GM19035 (cell line): ENCODE measurements around the gene ALK.

ENCODE experiments used
- ATAC-seq: cut with Tn5 transposase; IDR thresholded peaks from one replicate; pipeline ENCODE4 v1.9.1; 2021; ENCODE audit not compliant: unreplicated experiment

Gene ALK

GRCh38 chr2:29910465-29910864 is 10.9 kb downstream of the ALK start:
- ATAC-seq: no peak

GRCh38 chr2:29902356-29902755 is 19.0 kb downstream of the ALK start:
- ATAC-seq: no peak

GRCh38 chr2:29900971-29901633 is 20.3 kb downstream of the ALK start:
- ATAC-seq: no peak

- no peak for ATAC-seq
Observed at GRCh38 chr2:29898999-29899398, 22.4 kb downstream of the ALK start.

- no peak for ATAC-seq
Observed at GRCh38 chr2:29894822-29895614, 26.4 kb downstream of the ALK start.

GRCh38 chr2:29892585-29893259 is 28.7 kb downstream of the ALK start:
- no peak for ATAC-seq

GRCh38 chr2:29881089-29881730 is 40.2 kb downstream of the ALK start:
- ATAC-seq: no peak

- no peak for ATAC-seq
Observed at GRCh38 chr2:29880084-29880483, 41.3 kb downstream of the ALK start.

- ATAC-seq: no peak
Observed at GRCh38 chr2:29879456-29879855, 41.9 kb downstream of the ALK start.

- ATAC-seq: no peak
Observed at GRCh38 chr2:29878898-29879297, 42.5 kb downstream of the ALK start.

- ATAC-seq: no peak
Observed at GRCh38 chr2:29876374-29876773, 45.0 kb downstream of the ALK start.

GRCh38 chr2:29874745-29875144 is 46.6 kb downstream of the ALK start:
- ATAC-seq: no peak

GRCh38 chr2:29872870-29873269 is 48.5 kb downstream of the ALK start:
- no peak for ATAC-seq

GRCh38 chr2:29871541-29871940 is 49.8 kb downstream of the ALK start:
- no peak for ATAC-seq

- ATAC-seq: no peak
Observed at GRCh38 chr2:29865512-29865911, 55.9 kb downstream of the ALK start.

GRCh38 chr2:29864988-29865387 is 56.4 kb downstream of the ALK start:
- no peak for ATAC-seq

- ATAC-seq: no peak
Observed at GRCh38 chr2:29855924-29856639, 65.3 kb downstream of the ALK start.

- ATAC-seq: no peak
Observed at GRCh38 chr2:29850794-29851193, 70.6 kb downstream of the ALK start.

GRCh38 chr2:29848566-29849310 is 72.6 kb downstream of the ALK start:
- ATAC-seq: no peak

GRCh38 chr2:29847886-29848285 is 73.5 kb downstream of the ALK start:
- ATAC-seq: no peak
